Neural progenitor cell (in vitro differentiated cells): ENCODE results near the gene GDPGP1. TPM values are rescaled to one million over a fixed set of nuclear protein-coding genes. Genes with fewer than 3 reads are reported as not detected.

ENCODE experiments used
- DNase-seq: peaks from one replicate; pipeline ENCODE4 v3.0.0-alpha.2; 2016; ENCODE audit warnings: low spot score
- H2AFZ ChIP-seq: fragments of 200-600 bp; sonication (generic); replicated peaks from 2 replicates; pipeline ENCODE4 v1.6.1; 2016; ENCODE audit warnings: antibody characterized with exemption
- H3F3A ChIP-seq: fragments of 200-600 bp; sonication (generic); 2 replicates; pipeline ENCODE4 v1.6.1; 2016; ENCODE audit warnings: antibody characterized with exemption, low read depth
- H3K27ac ChIP-seq: fragments of 200-600 bp; sonication (generic); 2 replicates; pipeline ENCODE4 v1.5.1; 2016; ENCODE audit warnings: mild to moderate bottlenecking
- H3K27me3 ChIP-seq: fragments of 200-600 bp; sonication (generic); 2 replicates; pipeline ENCODE4 v1.6.1; 2016; ENCODE audit warnings: mild to moderate bottlenecking, moderate library complexity
- H3K36me3 ChIP-seq: fragments of 200-600 bp; sonication (generic); 2 replicates; pipeline ENCODE4 v1.5.1; 2016
- H3K4me1 ChIP-seq: fragments of 200-600 bp; sonication (generic); 2 replicates; pipeline ENCODE4 v1.6.1; 2016; ENCODE audit warnings: mixed run types
- H3K4me2 ChIP-seq: fragments of 200-600 bp; sonication (generic); 2 replicates; pipeline ENCODE4 v1.6.1; 2016
- H3K4me3 ChIP-seq: fragments of 200-600 bp; sonication (generic); 2 replicates; pipeline ENCODE4 v1.5.1; 2016
- H3K79me2 ChIP-seq: fragments of 200-600 bp; sonication (generic); 2 replicates; pipeline ENCODE4 v1.6.1; 2016; ENCODE audit warnings: low read depth
- H3K9ac ChIP-seq: fragments of 200-600 bp; sonication (generic); 2 replicates; pipeline ENCODE4 v1.6.1; 2016
- H3K9me3 ChIP-seq: fragments of 200-600 bp; sonication (generic); 2 replicates; pipeline ENCODE4 v1.5.1; 2016; ENCODE audit warnings: low read depth
- H4K20me1 ChIP-seq: fragments of 200-600 bp; sonication (generic); 2 replicates; pipeline ENCODE4 v1.6.1; 2016; ENCODE audit warnings: low read depth
- H3K27ac Mint-ChIP-seq: 3 replicates; pipeline ENCODE4 v1.8.0; 2021; ENCODE audit warnings: mixed read lengths
- H3K27me3 Mint-ChIP-seq: 2 replicates; pipeline ENCODE4 v1.8.0; 2022; ENCODE audit warnings: low read depth, mild to moderate bottlenecking, inconsistent platforms, moderate library complexity, mixed read lengths; ENCODE audit not compliant: insufficient read depth
- H3K36me3 Mint-ChIP-seq: 3 replicates; pipeline ENCODE4 v1.8.0; 2021; ENCODE audit warnings: mixed read lengths
- H3K4me1 Mint-ChIP-seq: 3 replicates; pipeline ENCODE4 v1.8.0; 2021; ENCODE audit warnings: mixed read lengths
- H3K4me3 Mint-ChIP-seq: 3 replicates; pipeline ENCODE4 v1.8.0; 2021; ENCODE audit warnings: mild to moderate bottlenecking, moderate library complexity, mixed read lengths
- H3K9me3 Mint-ChIP-seq: 3 replicates; pipeline ENCODE4 v1.8.0; 2020; ENCODE audit warnings: mixed read lengths
- CTCF ChIP-seq: fragments of 200-600 bp; sonication (generic); IDR thresholded peaks from 2 replicates; pipeline ENCODE4 v1.5.1; 2017; ENCODE audit warnings: antibody characterized with exemption, mild to moderate bottlenecking
- EZH2 ChIP-seq: fragments of 200-600 bp; sonication (generic); IDR thresholded peaks from 2 replicates; pipeline ENCODE4 v1.6.1; 2017; ENCODE audit warnings: antibody characterized with exemption, mild to moderate bottlenecking, moderate library complexity
- EZH2phosphoT487 ChIP-seq: fragments of 200-600 bp; sonication (generic); IDR thresholded peaks from 2 replicates; pipeline ENCODE4 v1.6.1; 2017; ENCODE audit warnings: antibody characterized with exemption
- total RNA-seq: library from RNA; depleted of rRNA; stranded (reverse); fragments of >200 nt; gene quantifications from 2 replicates; pipeline ENCODE4 v1.2.3, GENCODE V29; 2015; ENCODE audit warnings: low replicate concordance

The GDPGP1 gene
- total RNA-seq, 1 donor from 2014 or later: 0.67 TPM

DNA sequence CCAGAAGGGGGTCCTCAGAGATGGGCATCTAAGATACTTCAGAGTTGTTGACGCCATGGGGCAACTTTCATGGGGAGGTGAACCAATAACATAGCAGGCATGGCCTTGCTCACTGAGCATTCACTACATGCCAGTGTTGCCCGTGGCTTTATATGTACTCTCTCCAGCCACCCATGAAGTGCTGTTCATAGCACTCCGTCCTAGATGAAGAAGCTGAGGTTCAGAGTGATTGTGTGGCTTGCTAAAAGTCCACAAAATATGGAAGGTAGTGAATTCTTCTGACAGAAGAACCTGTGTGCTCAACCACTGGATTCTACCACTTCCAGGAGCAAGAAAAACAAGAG lies 42.7 kb upstream of the GDPGP1 start:
- peaks cover 2% of the 10 kb centered on the region for H3K27me3 Mint-ChIP-seq
- Histone ChIP-seq H3K27ac (no peak overlapping the region), H3K9me3 (no peaks in the 10 kb centered on the region), H3K4me2 (no peak overlapping the region), H3F3A (peaks cover 9% of the 10 kb centered on the region), H3K4me1 (peaks cover 9% of the 10 kb centered on the region), H2AFZ (no peak overlapping the region), H4K20me1 (no peaks in the 10 kb centered on the region), H3K9ac (no peak overlapping the region), H3K36me3 (no peaks in the 10 kb centered on the region), H3K27me3 (no peaks in the 10 kb centered on the region), H3K79me2 (no peaks in the 10 kb centered on the region), H3K4me3 (no peak overlapping the region)
- no peak overlapping the region for H3K27ac Mint-ChIP-seq
- TF ChIP-seq EZH2phosphoT487 (no peak), CTCF (no peak), EZH2 (no peak)
- H3K36me3 Mint-ChIP-seq: peaks cover 2% of the 10 kb centered on the region
- no peaks in the 10 kb centered on the region for H3K9me3 Mint-ChIP-seq
- H3K4me3 Mint-ChIP-seq: no peak overlapping the region
- peaks cover 17% of the 10 kb centered on the region for H3K4me1 Mint-ChIP-seq
- DNase-seq: no peak

- no peak overlapping the region for H2AFZ ChIP-seq
- H3K27me3 ChIP-seq: no peaks in the 10 kb centered on the region
- H3K36me3 ChIP-seq: no peaks in the 10 kb centered on the region
- H3K4me1 ChIP-seq: peaks cover 9% of the 10 kb centered on the region
- Mint-ChIP-seq H3K27me3 (peaks cover 2% of the 10 kb centered on the region), H3K4me1 (peaks cover 16% of the 10 kb centered on the region), H3K36me3 (peaks cover 2% of the 10 kb centered on the region), H3K9me3 (no peaks in the 10 kb centered on the region), H3K4me3 (no peak overlapping the region), H3K27ac (no peak overlapping the region)
- no peak for DNase-seq
- H3K9me3 ChIP-seq: no peaks in the 10 kb centered on the region
- no peak overlapping the region for H3K4me3 ChIP-seq
- H3K9ac ChIP-seq: no peak overlapping the region
- H4K20me1 ChIP-seq: no peaks in the 10 kb centered on the region
- no peaks in the 10 kb centered on the region for H3K79me2 ChIP-seq
- TF ChIP-seq EZH2: no peak
- TF ChIP-seq CTCF: no peak
- TF ChIP-seq EZH2phosphoT487: no peak
- H3F3A ChIP-seq: peaks cover 8% of the 10 kb centered on the region
- H3K27ac ChIP-seq: no peak overlapping the region
- H3K4me2 ChIP-seq: no peak overlapping the region
These were observed 42.1 kb upstream of the GDPGP1 start for GRCh38 chr15:90191794-90192509.

DNA sequence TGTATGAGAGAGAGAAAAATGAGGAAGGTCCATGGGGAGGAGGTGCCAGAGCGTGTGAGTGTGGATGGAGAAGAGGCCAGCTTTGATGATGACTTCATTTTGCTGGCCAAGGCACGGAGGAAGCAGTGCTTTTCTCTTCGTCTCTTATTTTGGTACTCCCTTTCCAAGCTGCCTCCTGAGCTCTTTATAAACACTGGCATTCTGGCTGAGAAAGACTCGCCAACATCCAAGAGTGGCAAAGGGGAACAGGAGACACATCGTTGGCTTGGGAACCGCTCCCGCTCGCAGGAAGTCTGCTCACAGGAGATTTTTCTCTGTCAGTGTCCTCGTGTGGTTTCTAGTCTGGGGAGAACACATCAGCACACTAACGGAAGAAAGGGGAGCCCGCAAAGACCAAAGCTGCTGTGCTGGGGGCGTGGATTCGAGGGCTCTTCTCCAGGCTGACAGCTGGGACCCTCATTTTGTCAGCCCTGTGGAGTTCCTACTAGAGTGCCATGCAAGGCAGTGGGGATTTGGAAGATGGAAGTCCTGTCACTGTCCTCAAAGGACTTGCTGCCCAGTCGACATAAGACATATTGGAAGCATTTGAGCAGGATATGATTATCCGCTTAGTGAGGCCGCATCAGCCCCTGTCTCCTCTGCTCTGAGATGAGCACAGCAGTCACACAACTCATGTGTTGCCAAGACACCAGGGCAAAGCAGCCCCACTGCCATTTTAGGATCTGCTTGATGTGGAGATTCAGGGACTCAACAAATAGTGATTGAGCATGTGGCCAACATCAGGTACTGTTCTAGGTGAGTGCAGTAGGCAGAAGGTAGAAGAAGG lies 40.8 kb upstream of the GDPGP1 start:
- Histone ChIP-seq H2AFZ (no peak overlapping the region), H3F3A (no peaks in the 10 kb centered on the region), H3K4me1 (peaks cover 5% of the 10 kb centered on the region), H4K20me1 (no peaks in the 10 kb centered on the region), H3K4me3 (no peak overlapping the region), H3K9ac (no peak overlapping the region), H3K27ac (no peak overlapping the region), H3K79me2 (no peaks in the 10 kb centered on the region), H3K36me3 (no peaks in the 10 kb centered on the region), H3K9me3 (no peaks in the 10 kb centered on the region), H3K4me2 (no peak overlapping the region), H3K27me3 (no peaks in the 10 kb centered on the region)
- TF ChIP-seq EZH2: no peak
- TF ChIP-seq CTCF: no peak
- no peak for TF ChIP-seq EZH2phosphoT487
- DNase-seq: no peak
- Mint-ChIP-seq H3K27me3 (peaks cover 2% of the 10 kb centered on the region), H3K27ac (no peak overlapping the region), H3K36me3 (peaks cover 2% of the 10 kb centered on the region), H3K9me3 (no peaks in the 10 kb centered on the region), H3K4me3 (no peak overlapping the region), H3K4me1 (peaks cover 10% of the 10 kb centered on the region)
